ENCODE data around the gene RALGPS1.
"Not testable (repeated sequence)": the region's sequence is repeated elsewhere in the genome, so short reads cannot be mapped to it uniquely, and the experiment has no call there.

The RALGPS1 gene

GRCh38 chr9:127139071-127139731 lies 224.6 kb downstream of the RALGPS1 start:
- DNase-seq: no peak

- DNase-seq: no peak
These were observed 225.2 kb downstream of the RALGPS1 start for GRCh38 chr9:127139775-127140174.

- no peak for DNase-seq
These were observed 225.6 kb downstream of the RALGPS1 start for GRCh38 chr9:127140181-127140580.

- DNase-seq: no peak
These were observed 226.5 kb downstream of the RALGPS1 start for GRCh38 chr9:127140842-127141675.

- DNase-seq: no peak
These were observed 227.7 kb downstream of the RALGPS1 start for GRCh38 chr9:127142291-127142690.

DNA sequence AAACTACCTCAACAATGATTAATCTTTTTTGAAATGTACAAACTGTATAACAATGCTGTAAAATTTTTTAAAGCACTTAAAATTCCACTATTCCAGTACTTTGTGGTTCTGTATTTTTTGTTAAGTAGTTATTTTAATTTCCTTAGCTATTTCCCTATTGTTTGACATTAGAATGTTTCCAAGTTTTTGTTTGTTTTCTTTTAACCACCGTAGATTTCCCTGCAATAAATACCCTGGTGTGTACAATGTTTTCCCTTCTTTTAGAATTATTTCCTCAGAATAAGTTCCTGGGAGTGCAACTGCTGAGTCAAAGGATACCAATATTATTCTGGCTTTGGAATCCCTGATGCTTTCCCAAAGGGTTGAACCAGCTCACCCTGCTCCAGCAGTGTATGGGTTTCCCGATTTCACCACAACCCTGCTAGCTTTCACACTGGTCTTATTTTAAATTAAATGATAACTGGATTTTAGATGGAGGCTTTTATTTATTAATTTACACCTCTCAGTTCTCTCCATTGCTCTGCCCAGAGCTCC lies 228.4 kb downstream of the RALGPS1 start:
- DNase-seq: no peak

- no peak for DNase-seq
These were observed 229.4 kb downstream of the RALGPS1 start for GRCh38 chr9:127143920-127144465.

GRCh38 chr9:127144670-127145445 lies 230.3 kb downstream of the RALGPS1 start:
- no peak for DNase-seq

- not testable (repeated sequence) for DNase-seq
These were observed 232.3 kb downstream of the RALGPS1 start for GRCh38 chr9:127146841-127147240.

- DNase-seq: no peak
These were observed 232.7 kb downstream of the RALGPS1 start for GRCh38 chr9:127147251-127147650.

DNA sequence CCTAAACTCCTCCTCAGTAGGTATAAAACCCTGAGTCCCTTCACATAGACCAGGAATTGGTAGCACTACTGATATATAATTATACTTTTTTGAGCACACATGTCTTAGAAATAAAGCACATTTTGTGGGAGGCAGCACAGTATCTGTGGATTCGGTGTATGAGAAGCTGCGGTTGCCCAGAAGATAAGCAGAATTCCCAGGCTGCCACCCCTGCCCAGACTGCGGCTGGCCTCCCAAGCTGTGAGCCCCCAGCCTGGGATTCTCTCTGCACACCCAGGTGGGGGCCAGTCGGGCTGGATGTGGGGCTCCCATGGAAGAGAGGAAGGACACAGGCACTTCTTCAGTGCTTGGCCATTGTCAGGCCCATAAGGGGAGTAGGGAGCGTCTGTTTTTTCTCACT lies 233.4 kb downstream of the RALGPS1 start:
- DNase-seq: no peak

GRCh38 chr9:127149010-127149409 lies 234.4 kb downstream of the RALGPS1 start:
- DNase-seq: no peak

DNA sequence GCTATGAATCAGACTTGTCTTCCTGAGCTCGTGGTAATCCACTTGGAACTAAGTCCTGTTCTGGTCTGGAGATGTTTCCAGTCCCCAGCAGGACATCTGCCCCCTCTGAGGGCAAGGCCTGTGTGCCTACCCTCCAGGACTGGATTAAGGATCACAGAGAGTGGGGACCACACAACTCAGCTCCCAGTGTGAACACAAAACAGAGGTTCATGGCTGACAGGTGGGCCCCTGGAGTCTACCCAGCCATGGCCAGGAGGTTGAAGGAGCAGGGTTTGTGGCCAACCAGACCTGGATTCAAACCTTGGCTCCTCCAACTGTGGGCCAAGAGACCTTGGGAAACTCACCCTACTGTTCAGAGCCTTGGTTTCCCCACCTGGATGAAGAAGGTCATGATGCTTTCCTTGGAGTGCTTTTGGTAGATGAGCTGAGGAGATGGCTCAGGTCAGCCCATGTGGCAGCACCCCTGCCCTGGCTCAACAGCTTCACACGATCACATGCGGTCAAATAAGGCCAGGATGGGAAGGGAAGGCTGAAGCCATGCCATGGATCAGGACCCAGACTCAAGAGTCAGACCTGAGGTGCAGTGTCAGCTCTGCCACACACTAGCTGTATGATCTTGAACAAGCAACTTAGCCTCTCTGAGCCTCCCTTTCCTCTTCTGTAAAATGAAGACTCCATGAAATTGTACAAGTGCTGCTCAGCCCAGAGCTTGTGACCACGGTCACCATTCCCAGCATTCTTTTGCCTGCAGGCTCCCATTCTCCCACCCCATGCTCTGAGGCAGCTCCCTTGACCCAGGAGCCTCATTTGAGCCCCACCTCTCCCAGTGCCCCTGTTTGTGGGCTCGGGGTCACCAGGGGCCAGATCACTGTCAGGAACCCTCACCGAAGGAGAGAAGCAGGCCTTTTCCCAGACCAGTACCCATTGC lies 235.1 kb downstream of the RALGPS1 start:
- no peak for DNase-seq

DNA sequence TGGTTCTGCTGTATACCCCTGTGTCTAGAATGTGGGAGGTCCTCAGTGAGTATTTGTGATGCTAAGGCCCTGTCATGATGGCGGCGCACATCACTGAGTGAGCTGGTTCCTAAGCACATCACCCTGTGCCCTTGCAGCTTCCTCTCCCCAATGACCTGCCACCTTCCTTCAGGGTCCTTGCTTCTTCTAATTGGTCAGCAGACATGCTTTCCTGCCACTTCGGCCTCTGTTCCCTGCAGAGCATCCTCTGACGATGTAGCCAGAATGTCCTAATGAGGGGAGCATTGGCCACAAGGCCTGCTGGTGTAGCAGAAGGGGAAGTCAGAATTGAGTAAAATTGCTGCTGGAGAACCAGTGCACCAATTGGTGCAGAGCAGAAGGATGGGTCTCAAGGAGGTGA lies 238.9 kb downstream of the RALGPS1 start:
- DNase-seq: no peak

DNA sequence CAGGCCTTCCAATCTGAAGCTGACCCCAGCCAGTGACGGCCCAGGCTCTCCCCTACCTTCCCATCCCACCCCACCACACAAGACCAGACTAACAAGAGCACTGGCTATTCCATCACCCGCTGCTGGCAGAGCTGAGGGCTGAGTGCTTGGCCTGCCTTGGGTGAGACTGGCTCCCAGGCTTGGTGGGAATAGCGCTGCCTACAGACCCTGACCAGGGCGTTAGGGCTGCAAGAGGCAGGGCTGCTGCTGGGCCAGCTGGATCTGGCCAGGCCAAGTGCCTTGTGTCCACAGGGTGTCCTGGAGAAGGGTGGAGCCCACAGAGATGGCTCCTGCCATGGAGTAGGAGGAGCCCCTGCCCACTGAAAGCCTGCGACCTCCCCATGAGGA lies 239.4 kb downstream of the RALGPS1 start:
- DNase-seq: no peak

DNA sequence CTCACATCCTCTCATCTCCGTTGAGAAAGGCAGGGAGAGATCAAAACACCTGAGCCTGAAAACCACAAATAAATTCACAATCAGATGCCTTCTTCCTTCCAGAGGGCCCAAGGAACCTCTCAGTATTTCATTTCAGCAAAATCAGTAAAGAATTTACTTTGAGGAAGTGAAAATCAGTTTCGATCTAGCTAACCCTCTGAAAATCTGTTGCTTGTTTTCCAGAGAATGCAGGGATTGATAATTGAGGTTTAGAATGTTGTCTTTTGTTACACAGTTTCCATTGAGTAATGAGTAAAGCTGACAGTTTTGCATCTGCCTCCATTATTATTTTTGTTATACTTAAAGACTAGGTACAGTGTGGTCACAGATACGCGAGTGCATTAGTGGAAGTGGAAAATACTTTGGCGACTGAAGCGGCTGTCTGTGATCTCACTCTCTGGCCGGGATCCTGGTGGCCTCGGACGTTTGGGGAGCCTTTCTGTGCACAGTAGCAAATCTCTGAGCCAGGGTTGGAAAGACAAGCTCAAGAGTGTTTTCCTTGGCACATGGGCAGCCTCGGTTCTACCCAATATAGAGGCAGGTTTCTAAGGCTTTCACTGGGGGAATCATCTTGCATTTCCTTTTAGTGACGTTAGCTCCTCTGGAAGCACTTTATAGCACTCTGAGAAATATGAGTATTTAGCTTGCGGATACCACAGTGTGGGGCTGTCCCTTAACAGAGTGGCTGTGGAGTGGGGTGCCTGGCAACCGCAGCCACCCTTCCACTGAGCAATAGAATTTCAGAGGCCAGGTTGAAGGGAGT lies 240.0 kb downstream of the RALGPS1 start:
- DNase-seq: no peak

GRCh38 chr9:127155314-127155960 lies 240.9 kb downstream of the RALGPS1 start:
- no peak for DNase-seq

GRCh38 chr9:127158786-127159324 lies 244.3 kb downstream of the RALGPS1 start:
- no peak for DNase-seq

DNA sequence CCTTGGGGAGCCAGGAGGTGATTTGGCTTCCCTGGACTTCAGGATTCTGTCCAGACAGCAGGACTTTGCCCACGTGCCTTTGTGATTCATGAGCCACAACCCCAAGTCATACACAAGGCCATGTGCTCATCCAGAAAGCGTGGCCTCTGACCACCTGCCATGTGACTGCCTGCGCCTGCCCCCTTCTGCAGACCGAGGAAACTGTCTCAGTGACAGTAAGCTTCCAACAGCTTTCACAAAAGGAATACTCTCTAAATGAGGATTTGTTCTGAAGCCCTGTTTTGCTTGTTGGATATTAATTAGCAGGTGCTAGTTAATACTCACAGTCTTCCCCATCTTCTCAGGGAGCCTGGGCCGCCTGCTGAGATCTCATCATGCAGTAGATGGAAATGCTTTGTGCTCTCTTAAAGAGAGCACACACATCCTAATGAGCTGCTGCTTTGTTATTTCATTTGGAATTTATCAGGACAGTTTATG lies 244.8 kb downstream of the RALGPS1 start:
- DNase-seq: no peak

All from activated CD8-positive, alpha-beta memory T cell treated with anti-CD3 and anti-CD28 coated beads, Interleukin-2, amount 50 U/mL, for 4 hours (primary cell).